Stimulated activated naive B cell treated with anti-CD40 and anti-IgM and Interleukin-4, amounts not matched to agents 10 μg/mL and 1 μg/mL and 100 μg/mL, for 72 hours (primary cell): ENCODE data around the gene PAK5.

Experiments used
- ATAC-seq, 2 donors: fragments of 150-1000 bp; cut with Tn5 transposase; replicated peaks; 2 replicates each; pipeline ENCODE4 v1.10.0; 2021; ENCODE audit warnings: moderate library complexity in 1 of 2
- DNase-seq: peaks from one replicate; pipeline ENCODE4 v3.0.0; 2021
- H3K27ac Mint-ChIP-seq: one replicate; pipeline ENCODE4 v1.8.0; 2022; ENCODE audit warnings: mild to moderate bottlenecking, mixed read lengths
- H3K27me3 Mint-ChIP-seq, 2 donors: one replicate each; pipeline ENCODE4 v1.8.0; 2022; ENCODE audit warnings: mixed read lengths in 2 of 2
- H3K36me3 Mint-ChIP-seq, 2 donors: one replicate each; pipeline ENCODE4 v1.8.0; 2022; ENCODE audit warnings: mixed read lengths in 2 of 2, mild to moderate bottlenecking in 1 of 2
- H3K4me1 Mint-ChIP-seq, 2 donors: one replicate each; pipeline ENCODE4 v1.8.0; 2022; ENCODE audit warnings: mixed read lengths in 2 of 2, mild to moderate bottlenecking in 1 of 2
- H3K4me3 Mint-ChIP-seq, 2 donors: one replicate each; pipeline ENCODE4 v1.8.0; 2022; ENCODE audit warnings: mild to moderate bottlenecking in 2 of 2, mixed read lengths in 2 of 2, moderate library complexity in 1 of 2
- H3K9me3 Mint-ChIP-seq, 2 donors: one replicate each; pipeline ENCODE4 v1.8.0; 2022; ENCODE audit warnings: mixed read lengths in 2 of 2, mild to moderate bottlenecking in 1 of 2

Gene PAK5

GRCh38 chr20:9755301-9755700 is 83.6 kb downstream of the PAK5 start:
- no peaks in the 10 kb centered on the region for H3K4me1 Mint-ChIP-seq
- H3K9me3 Mint-ChIP-seq: peaks cover 2 to 3% of the 10 kb centered on the region in 2 donors
- no peaks in the 10 kb centered on the region for H3K27me3 Mint-ChIP-seq
- no peak for DNase-seq
- no peak overlapping the region for H3K4me3 Mint-ChIP-seq
- no peaks in the 10 kb centered on the region for H3K36me3 Mint-ChIP-seq
- H3K27ac Mint-ChIP-seq: no peak overlapping the region
- ATAC-seq: no peak

GRCh38 chr20:9744551-9744950 is 94.3 kb downstream of the PAK5 start:
- Mint-ChIP-seq H3K4me3 (no peak overlapping the region), H3K27me3 (peaks cover 0 to 3% of the 10 kb centered on the region in 2 donors), H3K27ac (no peak overlapping the region), H3K9me3 (peaks cover 5 to 10% of the 10 kb centered on the region in 2 donors), H3K4me1 (no peaks in the 10 kb centered on the region), H3K36me3 (no peaks in the 10 kb centered on the region)
- ATAC-seq: no peak
- DNase-seq: no peak

- DNase-seq (no peak), ATAC-seq (no peak)
- Mint-ChIP-seq H3K4me3 (no peak overlapping the region), H3K4me1 (no peaks in the 10 kb centered on the region), H3K36me3 (no peaks in the 10 kb centered on the region), H3K9me3 (peaks cover 5 to 10% of the 10 kb centered on the region in 2 donors), H3K27ac (no peak overlapping the region), H3K27me3 (peaks cover 0 to 3% of the 10 kb centered on the region in 2 donors)
These were observed 95.0 kb downstream of the PAK5 start for GRCh38 chr20:9743871-9744270.

GRCh38 chr20:9742821-9743220 is 96.1 kb downstream of the PAK5 start:
- no peak overlapping the region for H3K4me3 Mint-ChIP-seq
- H3K27ac Mint-ChIP-seq: no peak overlapping the region
- H3K27me3 Mint-ChIP-seq: peaks cover 0 to 3% of the 10 kb centered on the region in 2 donors
- no peak for DNase-seq
- H3K4me1 Mint-ChIP-seq: no peaks in the 10 kb centered on the region
- peaks cover 5 to 8% of the 10 kb centered on the region in 2 donors for H3K9me3 Mint-ChIP-seq
- no peak for ATAC-seq
- H3K36me3 Mint-ChIP-seq: no peaks in the 10 kb centered on the region

GRCh38 chr20:9741996-9742395 is 96.9 kb downstream of the PAK5 start:
- ATAC-seq (no peak), DNase-seq (no peak)
- peaks cover 7 to 10% of the 10 kb centered on the region in 2 donors for H3K9me3 Mint-ChIP-seq
- H3K4me3 Mint-ChIP-seq: no peak overlapping the region
- no peak overlapping the region for H3K27ac Mint-ChIP-seq
- H3K27me3 Mint-ChIP-seq: peaks cover 0 to 3% of the 10 kb centered on the region in 2 donors
- H3K36me3 Mint-ChIP-seq: no peaks in the 10 kb centered on the region
- H3K4me1 Mint-ChIP-seq: no peaks in the 10 kb centered on the region

- Mint-ChIP-seq H3K4me1 (no peaks in the 10 kb centered on the region), H3K4me3 (no peak overlapping the region), H3K36me3 (no peaks in the 10 kb centered on the region), H3K27me3 (peaks cover 0 to 3% of the 10 kb centered on the region in 2 donors), H3K27ac (no peak overlapping the region), H3K9me3 (peaks cover 12 to 17% of the 10 kb centered on the region in 2 donors)
- ATAC-seq: no peak
- DNase-seq: no peak
These were observed 98.4 kb downstream of the PAK5 start for GRCh38 chr20:9740486-9740885.

- peaks cover 13 to 19% of the 10 kb centered on the region in 2 donors for H3K9me3 Mint-ChIP-seq
- DNase-seq: no peak
- no peak overlapping the region for H3K27ac Mint-ChIP-seq
- no peaks in the 10 kb centered on the region for H3K36me3 Mint-ChIP-seq
- ATAC-seq: no peak
- H3K4me3 Mint-ChIP-seq: no peak overlapping the region
- H3K27me3 Mint-ChIP-seq: peaks cover 0 to 3% of the 10 kb centered on the region in 2 donors
- no peaks in the 10 kb centered on the region for H3K4me1 Mint-ChIP-seq
These were observed 98.9 kb downstream of the PAK5 start for GRCh38 chr20:9739991-9740390.

GRCh38 chr20:9736373-9736772 is 102.5 kb downstream of the PAK5 start:
- Mint-ChIP-seq H3K27me3 (no peaks in the 10 kb centered on the region), H3K4me3 (no peak overlapping the region), H3K9me3 (peaks cover 11 to 16% of the 10 kb centered on the region in 2 donors), H3K36me3 (no peaks in the 10 kb centered on the region), H3K27ac (no peak overlapping the region), H3K4me1 (no peaks in the 10 kb centered on the region)
- no peak for DNase-seq
- ATAC-seq: peak; percentile 56 to 66

- Mint-ChIP-seq H3K4me1 (no peaks in the 10 kb centered on the region), H3K27me3 (no peaks in the 10 kb centered on the region), H3K27ac (no peak overlapping the region), H3K36me3 (no peaks in the 10 kb centered on the region), H3K9me3 (peaks cover 4% of the 10 kb centered on the region in 2 donors), H3K4me3 (no peak overlapping the region)
- DNase-seq: no peak
- no peak for ATAC-seq
These were observed 115.2 kb downstream of the PAK5 start for GRCh38 chr20:9723501-9724202.

GRCh38 chr20:9711872-9712271 is 127.0 kb downstream of the PAK5 start:
- Mint-ChIP-seq H3K4me1 (no peaks in the 10 kb centered on the region), H3K36me3 (no peaks in the 10 kb centered on the region), H3K27ac (no peak overlapping the region), H3K9me3 (no peaks in the 10 kb centered on the region), H3K27me3 (peaks cover 0 to 7% of the 10 kb centered on the region in 2 donors), H3K4me3 (no peak overlapping the region)
- ATAC-seq (no peak), DNase-seq (no peak)

- ATAC-seq (no peak), DNase-seq (no peak)
- H3K27me3 Mint-ChIP-seq: peaks cover 0 to 7% of the 10 kb centered on the region in 2 donors
- no peaks in the 10 kb centered on the region for H3K36me3 Mint-ChIP-seq
- no peaks in the 10 kb centered on the region for H3K4me1 Mint-ChIP-seq
- no peak overlapping the region for H3K27ac Mint-ChIP-seq
- H3K9me3 Mint-ChIP-seq: no peaks in the 10 kb centered on the region
- H3K4me3 Mint-ChIP-seq: no peak overlapping the region
These were observed 128.2 kb downstream of the PAK5 start for GRCh38 chr20:9710685-9711084.

GRCh38 chr20:9705722-9706476 is 133.0 kb downstream of the PAK5 start:
- ATAC-seq (no peak), DNase-seq (no peak)

GRCh38 chr20:9699181-9699580 is 139.7 kb downstream of the PAK5 start:
- no peak overlapping the region for H3K27ac Mint-ChIP-seq
- no peaks in the 10 kb centered on the region for H3K36me3 Mint-ChIP-seq
- H3K9me3 Mint-ChIP-seq: peaks cover 0 to 4% of the 10 kb centered on the region in 2 donors
- no peaks in the 10 kb centered on the region for H3K27me3 Mint-ChIP-seq
- no peaks in the 10 kb centered on the region for H3K4me1 Mint-ChIP-seq
- no peak for DNase-seq
- ATAC-seq: no peak
- H3K4me3 Mint-ChIP-seq: no peak overlapping the region

More at GRCh38 chr20:9705722-9706476, 133.0 kb downstream of the PAK5 start:
- Mint-ChIP-seq H3K36me3 (no peaks in the 10 kb centered on the region), H3K27ac (no peak overlapping the region), H3K27me3 (peaks cover 0 to 7% of the 10 kb centered on the region in 2 donors), H3K4me1 (no peaks in the 10 kb centered on the region), H3K4me3 (no peak overlapping the region), H3K9me3 (no peaks in the 10 kb centered on the region)

- ATAC-seq: no peak
- H3K4me3 Mint-ChIP-seq: no peak overlapping the region
- no peaks in the 10 kb centered on the region for H3K4me1 Mint-ChIP-seq
- no peaks in the 10 kb centered on the region for H3K36me3 Mint-ChIP-seq
- no peak for DNase-seq
- peaks cover 6 to 7% of the 10 kb centered on the region in 2 donors for H3K27me3 Mint-ChIP-seq
- no peak overlapping the region for H3K27ac Mint-ChIP-seq
- H3K9me3 Mint-ChIP-seq: peaks cover 0 to 2% of the 10 kb centered on the region in 2 donors
These were observed 149.8 kb downstream of the PAK5 start for GRCh38 chr20:9689041-9689440.

GRCh38 chr20:9686866-9687265 is 152.0 kb downstream of the PAK5 start:
- H3K36me3 Mint-ChIP-seq: no peaks in the 10 kb centered on the region
- H3K27me3 Mint-ChIP-seq: peaks cover 6 to 7% of the 10 kb centered on the region in 2 donors
- H3K27ac Mint-ChIP-seq: no peak overlapping the region
- H3K4me3 Mint-ChIP-seq: no peak overlapping the region
- peaks cover 0 to 2% of the 10 kb centered on the region in 2 donors for H3K9me3 Mint-ChIP-seq
- DNase-seq: no peak
- ATAC-seq: no peak
- H3K4me1 Mint-ChIP-seq: no peaks in the 10 kb centered on the region
